Stimulated activated CD4-positive, alpha-beta T cell treated with anti-CD3 and anti-CD28 coated beads, Interleukin-12 subunit alpha, Interleukin-12 subunit beta, amount 100 ng/mL, for 48 hours (primary cell): ENCODE data around the gene RCBTB1.

ENCODE experiments used
- DNase-seq, 3 donors: peaks; one replicate each; pipeline ENCODE4 v3.0.0-alpha.2; 2020; ENCODE audit warnings: low read depth in 2 of 3, low spot score in 1 of 3

The RCBTB1 gene

GRCh38 chr13:49561062-49561410 is 24.3 kb downstream of the RCBTB1 start:
- DNase-seq: no peak

GRCh38 chr13:49560270-49561061 is 24.9 kb downstream of the RCBTB1 start:
- no peak for DNase-seq

GRCh38 chr13:49559006-49559405 is 26.4 kb downstream of the RCBTB1 start:
- DNase-seq: no peak

GRCh38 chr13:49554387-49554786 is 31.0 kb downstream of the RCBTB1 start:
- DNase-seq: no peak

GRCh38 chr13:49553888-49554287 is 31.5 kb downstream of the RCBTB1 start:
- no peak for DNase-seq

GRCh38 chr13:49550942-49551644 is 34.3 kb downstream of the RCBTB1 start:
- no peak for DNase-seq

GRCh38 chr13:49549289-49549688 is 36.1 kb downstream of the RCBTB1 start:
- DNase-seq: no peak

- DNase-seq: no peak
Observed at GRCh38 chr13:49546561-49546960, 38.8 kb downstream of the RCBTB1 start.

GRCh38 chr13:49545661-49546060 is 39.7 kb downstream of the RCBTB1 start:
- DNase-seq: no peak

GRCh38 chr13:49543656-49544055 is 41.7 kb downstream of the RCBTB1 start:
- no peak for DNase-seq

GRCh38 chr13:49540552-49540951 is 44.8 kb downstream of the RCBTB1 start:
- no peak for DNase-seq

GRCh38 chr13:49539746-49540145 is 45.6 kb downstream of the RCBTB1 start:
- DNase-seq: no peak

GRCh38 chr13:49539313-49539712 is 46.0 kb downstream of the RCBTB1 start:
- no peak for DNase-seq

- no peak for DNase-seq
Observed at GRCh38 chr13:49538404-49538803, 47.0 kb downstream of the RCBTB1 start.

- DNase-seq: no peak
Observed at GRCh38 chr13:49536144-49536873, 49.0 kb downstream of the RCBTB1 start.

GRCh38 chr13:49533591-49534269 is 51.6 kb downstream of the RCBTB1 start:
- DNase-seq: no peak

- DNase-seq: no peak
Observed at GRCh38 chr13:49533011-49533410, 52.3 kb downstream of the RCBTB1 start.

GRCh38 chr13:49532593-49532992 is 52.8 kb downstream of the RCBTB1 start:
- no peak for DNase-seq

- DNase-seq: no peak
Observed at GRCh38 chr13:49530457-49530856, 54.9 kb downstream of the RCBTB1 start.

GRCh38 chr13:49528161-49528560 is 57.2 kb downstream of the RCBTB1 start:
- DNase-seq: no peak

- DNase-seq: no peak
Observed at GRCh38 chr13:49527123-49527522, 58.2 kb downstream of the RCBTB1 start.
